Measurements from ENCODE around the gene TDRD7.

DNA sequence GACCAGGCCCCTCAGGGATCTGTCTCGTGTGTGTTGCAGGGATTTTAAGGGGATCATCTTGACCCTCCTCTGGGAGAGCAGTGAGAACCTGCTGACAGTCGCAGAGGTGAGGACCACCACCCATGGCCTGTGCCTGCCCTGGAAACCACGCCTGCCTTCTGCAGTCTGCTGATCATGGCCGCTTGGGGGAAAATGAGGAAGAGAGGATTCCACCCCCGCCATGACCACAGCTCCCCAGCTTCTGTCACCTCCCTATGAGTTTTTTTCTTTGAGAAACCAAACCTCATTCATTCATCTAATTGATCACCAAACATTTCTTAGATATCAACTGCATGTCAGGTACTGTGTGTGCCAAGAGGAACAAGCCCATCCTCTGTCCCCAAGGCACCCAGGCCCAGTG lies 46.3 kb upstream of the TDRD7 start:
- TF ChIP-seq, protein P1, sequence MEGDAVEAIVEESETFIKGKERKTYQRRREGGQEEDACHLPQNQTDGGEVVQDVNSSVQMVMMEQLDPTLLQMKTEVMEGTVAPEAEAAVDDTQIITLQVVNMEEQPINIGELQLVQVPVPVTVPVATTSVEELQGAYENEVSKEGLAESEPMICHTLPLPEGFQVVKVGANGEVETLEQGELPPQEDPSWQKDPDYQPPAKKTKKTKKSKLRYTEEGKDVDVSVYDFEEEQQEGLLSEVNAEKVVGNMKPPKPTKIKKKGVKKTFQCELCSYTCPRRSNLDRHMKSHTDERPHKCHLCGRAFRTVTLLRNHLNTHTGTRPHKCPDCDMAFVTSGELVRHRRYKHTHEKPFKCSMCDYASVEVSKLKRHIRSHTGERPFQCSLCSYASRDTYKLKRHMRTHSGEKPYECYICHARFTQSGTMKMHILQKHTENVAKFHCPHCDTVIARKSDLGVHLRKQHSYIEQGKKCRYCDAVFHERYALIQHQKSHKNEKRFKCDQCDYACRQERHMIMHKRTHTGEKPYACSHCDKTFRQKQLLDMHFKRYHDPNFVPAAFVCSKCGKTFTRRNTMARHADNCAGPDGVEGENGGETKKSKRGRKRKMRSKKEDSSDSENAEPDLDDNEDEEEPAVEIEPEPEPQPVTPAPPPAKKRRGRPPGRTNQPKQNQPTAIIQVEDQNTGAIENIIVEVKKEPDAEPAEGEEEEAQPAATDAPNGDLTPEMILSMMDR (IDR thresholded peaks at IDR 0.05; ENCODE audit: control extremely low read depth in 1 of 3, insufficient read depth in 1 of 3, low read depth in 1 of 3, low read length in 3 of 3): no peak
- no peak for TF ChIP-seq MAX (IDR thresholded peaks at IDR 0.05)
- TF ChIP-seq CEBPB (IDR thresholded peaks at IDR 0.05; ENCODE audit: low read depth, low read length): no peak
- no peak for TF ChIP-seq BCL11A (IDR thresholded peaks at IDR 0.05; ENCODE audit: low read depth in 2 of 2, low read length in 2 of 2)
- TF ChIP-seq CHD1 (IDR thresholded peaks at IDR 0.05; ENCODE audit: low read depth, low read length): no peak
- no peak for TF ChIP-seq YY1 (IDR thresholded peaks at IDR 0.05; ENCODE audit: low read depth, low read length)
- no peak for TF ChIP-seq SP2 (IDR thresholded peaks at IDR 0.05; ENCODE audit: low read length)
- no peak for TF ChIP-seq SIN3A (conservative IDR thresholded peaks at IDR 0.05 in 1 of 2, IDR thresholded peaks at IDR 0.05 in 1 of 2; ENCODE audit: low read depth in 1 of 2, low read length in 2 of 2)
- no peak for TF ChIP-seq KDM5A (IDR thresholded peaks at IDR 0.05; ENCODE audit: low read length)
- TF ChIP-seq ATF3 (IDR thresholded peaks at IDR 0.05; ENCODE audit: insufficient read depth, low read depth, low read length): no peak
- TF ChIP-seq EP300 (IDR thresholded peaks at IDR 0.05; ENCODE audit: borderline replicate concordance in 1 of 2, low read depth in 2 of 2, low read length in 2 of 2): no peak
- no peak for TF ChIP-seq ASH2L (IDR thresholded peaks at IDR 0.05; ENCODE audit: low read length)
- no peak for TF ChIP-seq NANOG (IDR thresholded peaks at IDR 0.05; ENCODE audit: insufficient read depth, low read depth, low read length, poor library complexity, severe bottlenecking)

Data from H1 (cell line).